OCI-LY7 (cell line): ENCODE results near the gene ABCG2. TPM values are rescaled to one million over a fixed set of nuclear protein-coding genes. Genes with fewer than 3 reads are reported as not detected.

ENCODE experiments used
- BruUV-seq: library from RNA; stranded (reverse); fragments of 400-500 nt; replicated peaks from 2 replicates; lab custom pipeline; 2021; lab: Mats Ljungman, UMichigan
- CTCF ChIA-PET: fragments of 300-600 bp; sonication (Branson Sonifier 250); formaldehyde crosslinking; loops from one replicate; lab custom pipeline; 2022; ENCODE audit warnings: antibody characterized with exemption; ENCODE audit not compliant: unreplicated experiment; lab: Charles Lee
- POLR2A ChIA-PET: fragments of 300-600 bp; sonication (Branson Sonifier 250); formaldehyde crosslinking; loops from one replicate; lab custom pipeline; 2022; ENCODE audit warnings: antibody characterized with exemption; lab: Charles Lee
- DNase-seq: peaks from one replicate; pipeline ENCODE4 v3.0.0-alpha.2; 2015; ENCODE audit warnings: low spot score
- H2AFZ ChIP-seq: fragments of 200-600 bp; sonication (generic), shearing (Covaris generic); 2 replicates; pipeline ENCODE4 v1.6.1; 2014; ENCODE audit warnings: mild to moderate bottlenecking, antibody characterized with exemption, low read length, moderate library complexity
- H3K27ac ChIP-seq: fragments of 200-600 bp; sonication (generic); 2 replicates; pipeline ENCODE4 v1.5.1; 2014; ENCODE audit warnings: mixed run types, low read depth, mild to moderate bottlenecking, moderate library complexity, low read length, inconsistent platforms; ENCODE audit not compliant: poor library complexity, severe bottlenecking
- H3K36me3 ChIP-seq: fragments of 200-600 bp; sonication (generic); 2 replicates; pipeline ENCODE4 v1.6.1; 2014; ENCODE audit warnings: mild to moderate bottlenecking, antibody characterized with exemption, low read length, moderate library complexity, mixed read lengths; ENCODE audit not compliant: insufficient read depth
- H3K4me1 ChIP-seq: fragments of 200-600 bp; sonication (generic); 2 replicates; pipeline ENCODE4 v1.5.1; 2014; ENCODE audit warnings: mild to moderate bottlenecking, low read length; ENCODE audit not compliant: insufficient read depth, poor library complexity, severe bottlenecking
- H3K4me2 ChIP-seq: fragments of 200-600 bp; sonication (generic); 2 replicates; pipeline ENCODE4 v1.6.1; 2014; ENCODE audit warnings: mild to moderate bottlenecking, low read length
- H3K4me3 ChIP-seq: fragments of 200-600 bp; sonication (generic); 2 replicates; pipeline ENCODE4 v1.5.1; 2014; ENCODE audit warnings: mild to moderate bottlenecking, low read depth, low read length; ENCODE audit not compliant: poor library complexity, severe bottlenecking
- H3K79me2 ChIP-seq: fragments of 200-600 bp; sonication (generic); 2 replicates; pipeline ENCODE4 v1.6.1; 2016; ENCODE audit warnings: low read depth, mild to moderate bottlenecking, low read length, moderate library complexity, mixed read lengths; ENCODE audit not compliant: insufficient read depth
- H3K9me2 ChIP-seq: fragments of 200-600 bp; sonication (generic); 2 replicates; pipeline ENCODE4 v1.6.1; 2016; ENCODE audit warnings: mild to moderate bottlenecking, low read length, mixed read lengths; ENCODE audit not compliant: insufficient read depth
- H3K9me3 ChIP-seq: fragments of 200-600 bp; sonication (generic); 2 replicates; pipeline ENCODE4 v1.6.1; 2014; ENCODE audit warnings: mild to moderate bottlenecking, mixed run types, low read length, mixed read lengths
- H4K20me1 ChIP-seq: fragments of 200-600 bp; sonication (generic); 2 replicates; pipeline ENCODE4 v1.6.1; 2014; ENCODE audit warnings: mild to moderate bottlenecking, antibody characterized with exemption, low read length, moderate library complexity, mixed read lengths; ENCODE audit not compliant: insufficient read depth
- CTCF ChIP-seq: fragments of 200-600 bp; sonication (generic); conservative IDR thresholded peaks from 2 replicates; pipeline ENCODE4 v1.5.1; 2014; ENCODE audit warnings: mild to moderate bottlenecking, antibody characterized with exemption, low read length, moderate library complexity, mixed read lengths
- EZH2phosphoT487 ChIP-seq: fragments of 200-600 bp; sonication (generic); IDR thresholded peaks from 2 replicates; pipeline ENCODE4 v1.6.1; 2018; ENCODE audit warnings: low read depth, borderline replicate concordance, mild to moderate bottlenecking, mixed run types, antibody characterized with exemption, low read length, moderate library complexity, mixed read lengths
- intact Hi-C: fragments of 100-400 bp; cut with micrococcal nuclease; formaldehyde crosslinking; loops from one replicate; pipeline ENCODE4 v1.10.0; 2022; ENCODE audit not compliant: unreplicated experiment
- total RNA-seq, 2 experiments: library from RNA; depleted of rRNA in 1 of 2; stranded (reverse); fragments of >200 nt in 1 of 2; shearing (Covaris generic) in 1 of 2; gene quantifications; 2 replicates each; pipeline ENCODE4 v1.2.3, GENCODE V29; 2014 to 2022

The ABCG2 gene
- total RNA-seq, 2 experiments from 2014 or later: not detected

GRCh38 chr4:88075336-88075735, 83.1 kb downstream of the ABCG2 start:
- no peak overlapping the region for H3K4me2 ChIP-seq
- no TSS peak for BruUV-seq
- TF ChIP-seq CTCF (no peak), EZH2phosphoT487 (no peak)
- H3K27ac ChIP-seq: no peak overlapping the region
- H4K20me1 ChIP-seq: no peaks in the 10 kb centered on the region
- ChIA-PET POLR2A (interaction anchor here (0.9 kb wide), 1 partner anchor 29 kb away, joined by 3 read pairs; no protein-coding TSS in a partner anchor), CTCF (no interaction called here)
- peaks cover 13% of the 10 kb centered on the region for H3K36me3 ChIP-seq
- H3K4me3 ChIP-seq: no peak overlapping the region
- DNase-seq: no peak
- no peak overlapping the region for H2AFZ ChIP-seq
- intact Hi-C loops: no loop called here
- no peaks in the 10 kb centered on the region for H3K9me2 ChIP-seq
- no peaks in the 10 kb centered on the region for H3K9me3 ChIP-seq
- H3K4me1 ChIP-seq: no peaks in the 10 kb centered on the region
- no peaks in the 10 kb centered on the region for H3K79me2 ChIP-seq

- Histone ChIP-seq H4K20me1 (no peaks in the 10 kb centered on the region), H3K27ac (no peak overlapping the region), H3K4me3 (no peak overlapping the region), H2AFZ (no peak overlapping the region), H3K9me3 (no peaks in the 10 kb centered on the region), H3K4me1 (no peaks in the 10 kb centered on the region), H3K79me2 (no peaks in the 10 kb centered on the region), H3K36me3 (peaks cover 13% of the 10 kb centered on the region), H3K9me2 (no peaks in the 10 kb centered on the region), H3K4me2 (no peak overlapping the region)
- intact Hi-C loops: no loop called here
- no peak for DNase-seq
- BruUV-seq: no TSS peak
- TF ChIP-seq CTCF (no peak), EZH2phosphoT487 (no peak)
- ChIA-PET POLR2A (no interaction called here), CTCF (no interaction called here)
Observed at GRCh38 chr4:88070031-88070430, 88.4 kb downstream of the ABCG2 start.

GRCh38 chr4:88064410-88064809, 94.0 kb downstream of the ABCG2 start:
- Histone ChIP-seq H3K4me1 (no peaks in the 10 kb centered on the region), H2AFZ (no peak overlapping the region), H3K27ac (no peak overlapping the region), H3K36me3 (no peaks in the 10 kb centered on the region; the same call in 1 of the 2 replicates), H3K9me3 (no peaks in the 10 kb centered on the region), H3K9me2 (no peaks in the 10 kb centered on the region), H3K4me2 (no peak overlapping the region), H3K4me3 (no peak overlapping the region), H3K79me2 (no peaks in the 10 kb centered on the region), H4K20me1 (no peaks in the 10 kb centered on the region)
- ChIA-PET CTCF (no interaction called here), POLR2A (no interaction called here)
- TF ChIP-seq CTCF (no peak), EZH2phosphoT487 (no peak)
- no peak for DNase-seq
- no TSS peak for BruUV-seq
- intact Hi-C loops: no loop called here
